ENCODE results near the gene SLC35F1.

The SLC35F1 gene

GRCh38 chr6:118123503-118124037, 216.5 kb downstream of the SLC35F1 start:
- WGBS, 2 donors (ENCODE audit: extremely low coverage in 2 of 2, insufficient read length in 2 of 2, insufficient replicate concordance in 1 of 2): no CpG with 5 or more reads among the region's 1 CpG
- Histone ChIP-seq H2AK5ac (ENCODE audit: low read depth, low read length) (no peak overlapping the region), H2BK15ac (ENCODE audit: low read length) (no peak overlapping the region), H3K9me3 (replicated peaks in 1 of 2; ENCODE audit: control insufficient read depth in 2 of 2, insufficient read depth in 1 of 2, low read depth in 1 of 2, low read length in 2 of 2) (peaks cover 0 to 2% of the 10 kb centered on the region in 2 donors), H2BK5ac (ENCODE audit: low read length) (no peak overlapping the region), H2AFZ (ENCODE audit: low read length) (no peak overlapping the region), H2BK120ac (ENCODE audit: low read depth, low read length) (no peak overlapping the region), H3K14ac (ENCODE audit: low read length) (no peak overlapping the region), H3K36me3 (replicated peaks in 1 of 2; ENCODE audit: control insufficient read depth in 2 of 2, insufficient read depth in 2 of 2, low read length in 2 of 2) (no peaks in the 10 kb centered on the region), H3K18ac (ENCODE audit: low read length) (no peak overlapping the region), H3K27ac (replicated peaks; ENCODE audit: low read length) (no peak overlapping the region), H3K4ac (ENCODE audit: low read length) (no peak overlapping the region), H3K9ac (ENCODE audit: low read depth, low read length, poor library complexity) (no peak overlapping the region), H3K4me2 (ENCODE audit: insufficient read depth, low read length, poor library complexity, severe bottlenecking) (no peak overlapping the region), H3K79me1 (ENCODE audit: low read depth, low read length) (no peaks in the 10 kb centered on the region), H4K91ac (ENCODE audit: low read depth, low read length, poor library complexity) (no peak overlapping the region), H4K8ac (ENCODE audit: low read depth, low read length) (no peak overlapping the region), H3K4me3 (ENCODE audit: low read length in 2 of 2) (no peak overlapping the region), H3K23ac (ENCODE audit: low read depth, low read length, poor library complexity) (no peak overlapping the region), H3K4me1 (ENCODE audit: control insufficient read depth in 2 of 2, insufficient read depth in 1 of 2, low read depth in 1 of 2, low read length in 2 of 2) (peaks cover 2 to 8% of the 10 kb centered on the region in 2 donors), H3K27me3 (ENCODE audit: control insufficient read depth in 3 of 3, insufficient read depth in 3 of 3, low read depth in 1 of 3, low read length in 3 of 3) (no peaks in the 10 kb centered on the region), H2BK12ac (ENCODE audit: low read length) (no peak overlapping the region)
- no peak for DNase-seq (ENCODE audit: low spot score)

- Histone ChIP-seq H3K14ac (ENCODE audit: low read length) (no peak overlapping the region), H3K79me1 (ENCODE audit: low read depth, low read length) (no peaks in the 10 kb centered on the region), H3K9ac (ENCODE audit: low read depth, low read length, poor library complexity) (no peak overlapping the region), H3K36me3 (replicated peaks in 1 of 2; ENCODE audit: control insufficient read depth in 2 of 2, insufficient read depth in 2 of 2, low read length in 2 of 2) (no peaks in the 10 kb centered on the region), H2BK12ac (ENCODE audit: low read length) (no peak overlapping the region), H3K18ac (ENCODE audit: low read length) (no peak overlapping the region), H2AFZ (ENCODE audit: low read length) (no peak overlapping the region), H3K9me3 (replicated peaks in 1 of 2; ENCODE audit: control insufficient read depth in 2 of 2, insufficient read depth in 1 of 2, low read depth in 1 of 2, low read length in 2 of 2) (peaks cover 0 to 4% of the 10 kb centered on the region in 2 donors), H2BK15ac (ENCODE audit: low read length) (no peak overlapping the region), H2BK5ac (ENCODE audit: low read length) (no peak overlapping the region), H2AK5ac (ENCODE audit: low read depth, low read length) (no peak overlapping the region), H4K91ac (ENCODE audit: low read depth, low read length, poor library complexity) (no peak overlapping the region), H3K4me3 (ENCODE audit: low read length in 2 of 2) (no peak overlapping the region), H3K23ac (ENCODE audit: low read depth, low read length, poor library complexity) (no peak overlapping the region), H3K4ac (ENCODE audit: low read length) (no peak overlapping the region), H3K27ac (replicated peaks; ENCODE audit: low read length) (no peak overlapping the region), H4K8ac (ENCODE audit: low read depth, low read length) (no peak overlapping the region), H2BK120ac (ENCODE audit: low read depth, low read length) (no peak overlapping the region), H3K4me1 (ENCODE audit: control insufficient read depth in 2 of 2, insufficient read depth in 1 of 2, low read depth in 1 of 2, low read length in 2 of 2) (peaks cover 2 to 8% of the 10 kb centered on the region in 2 donors), H3K4me2 (ENCODE audit: insufficient read depth, low read length, poor library complexity, severe bottlenecking) (no peak overlapping the region), H3K27me3 (ENCODE audit: control insufficient read depth in 3 of 3, insufficient read depth in 3 of 3, low read depth in 1 of 3, low read length in 3 of 3) (no peaks in the 10 kb centered on the region)
- DNase-seq (ENCODE audit: low spot score): no peak
- WGBS, 2 donors (ENCODE audit: extremely low coverage in 2 of 2, insufficient read length in 2 of 2, insufficient replicate concordance in 1 of 2): no CpG with 5 or more reads among the region's 2 CpGs
Measured at GRCh38 chr6:118124851-118125250, 217.8 kb downstream of the SLC35F1 start.

- no peak overlapping the region for H2AFZ ChIP-seq (ENCODE audit: low read length)
- no peak overlapping the region for H2BK120ac ChIP-seq (ENCODE audit: low read depth, low read length)
- H4K91ac ChIP-seq (ENCODE audit: low read depth, low read length, poor library complexity): no peak overlapping the region
- H3K79me1 ChIP-seq (ENCODE audit: low read depth, low read length): peaks cover 1% of the 10 kb centered on the region
- H2BK15ac ChIP-seq (ENCODE audit: low read length): no peak overlapping the region
- no peak overlapping the region for H3K27ac ChIP-seq (replicated peaks; ENCODE audit: low read length)
- H2BK12ac ChIP-seq (ENCODE audit: low read length): no peak overlapping the region
- H3K4me3 ChIP-seq (ENCODE audit: low read length in 2 of 2): no peak overlapping the region
- H3K4ac ChIP-seq (ENCODE audit: low read length): no peak overlapping the region
- peaks cover 0 to 4% of the 10 kb centered on the region in 2 donors for H3K9me3 ChIP-seq (replicated peaks in 1 of 2; ENCODE audit: control insufficient read depth in 2 of 2, insufficient read depth in 1 of 2, low read depth in 1 of 2, low read length in 2 of 2)
- H3K27me3 ChIP-seq (ENCODE audit: control insufficient read depth in 3 of 3, insufficient read depth in 3 of 3, low read depth in 1 of 3, low read length in 3 of 3): no peaks in the 10 kb centered on the region
- H3K36me3 ChIP-seq (replicated peaks in 1 of 2; ENCODE audit: control insufficient read depth in 2 of 2, insufficient read depth in 2 of 2, low read length in 2 of 2): no peaks in the 10 kb centered on the region
- H2BK5ac ChIP-seq (ENCODE audit: low read length): no peak overlapping the region
- DNase-seq (ENCODE audit: low spot score): no peak
- H4K8ac ChIP-seq (ENCODE audit: low read depth, low read length): no peak overlapping the region
- no peak overlapping the region for H3K23ac ChIP-seq (ENCODE audit: low read depth, low read length, poor library complexity)
- no peak overlapping the region for H3K18ac ChIP-seq (ENCODE audit: low read length)
- peaks cover 0 to 2% of the 10 kb centered on the region in 2 donors for H3K4me1 ChIP-seq (ENCODE audit: control insufficient read depth in 2 of 2, insufficient read depth in 1 of 2, low read depth in 1 of 2, low read length in 2 of 2)
- H3K14ac ChIP-seq (ENCODE audit: low read length): no peak overlapping the region
- no peak overlapping the region for H2AK5ac ChIP-seq (ENCODE audit: low read depth, low read length)
- H3K9ac ChIP-seq (ENCODE audit: low read depth, low read length, poor library complexity): no peak overlapping the region
- no peak overlapping the region for H3K4me2 ChIP-seq (ENCODE audit: insufficient read depth, low read length, poor library complexity, severe bottlenecking)
Measured at GRCh38 chr6:118128755-118129154, 221.7 kb downstream of the SLC35F1 start.

- H2AK5ac ChIP-seq (ENCODE audit: low read depth, low read length): no peak overlapping the region
- no peaks in the 10 kb centered on the region for H3K9me3 ChIP-seq (replicated peaks in 1 of 2; ENCODE audit: control insufficient read depth in 2 of 2, insufficient read depth in 1 of 2, low read depth in 1 of 2, low read length in 2 of 2)
- no peak overlapping the region for H4K91ac ChIP-seq (ENCODE audit: low read depth, low read length, poor library complexity)
- H3K23ac ChIP-seq (ENCODE audit: low read depth, low read length, poor library complexity): no peak overlapping the region
- no peak overlapping the region for H3K4me2 ChIP-seq (ENCODE audit: insufficient read depth, low read length, poor library complexity, severe bottlenecking)
- no peak overlapping the region for H3K4me3 ChIP-seq (ENCODE audit: low read length in 2 of 2)
- peaks cover 1% of the 10 kb centered on the region for H3K79me1 ChIP-seq (ENCODE audit: low read depth, low read length)
- no peak overlapping the region for H2BK5ac ChIP-seq (ENCODE audit: low read length)
- H2BK12ac ChIP-seq (ENCODE audit: low read length): no peak overlapping the region
- DNase-seq (ENCODE audit: low spot score): no peak
- no peak overlapping the region for H3K27ac ChIP-seq (replicated peaks; ENCODE audit: low read length)
- H3K4me1 ChIP-seq (ENCODE audit: control insufficient read depth in 2 of 2, insufficient read depth in 1 of 2, low read depth in 1 of 2, low read length in 2 of 2): peaks cover 0 to 14% of the 10 kb centered on the region in 2 donors
- WGBS, 2 donors (ENCODE audit: extremely low coverage in 2 of 2, insufficient read length in 2 of 2, insufficient replicate concordance in 1 of 2): no CpG with 5 or more reads among the region's 2 CpGs
- H4K8ac ChIP-seq (ENCODE audit: low read depth, low read length): no peak overlapping the region
- H3K14ac ChIP-seq (ENCODE audit: low read length): no peak overlapping the region
- H3K4ac ChIP-seq (ENCODE audit: low read length): no peak overlapping the region
- H3K36me3 ChIP-seq (replicated peaks in 1 of 2; ENCODE audit: control insufficient read depth in 2 of 2, insufficient read depth in 2 of 2, low read length in 2 of 2): no peaks in the 10 kb centered on the region
- no peak overlapping the region for H2BK15ac ChIP-seq (ENCODE audit: low read length)
- no peak overlapping the region for H3K9ac ChIP-seq (ENCODE audit: low read depth, low read length, poor library complexity)
- H2BK120ac ChIP-seq (ENCODE audit: low read depth, low read length): no peak overlapping the region
- no peaks in the 10 kb centered on the region for H3K27me3 ChIP-seq (ENCODE audit: control insufficient read depth in 3 of 3, insufficient read depth in 3 of 3, low read depth in 1 of 3, low read length in 3 of 3)
- H2AFZ ChIP-seq (ENCODE audit: low read length): no peak overlapping the region
- no peak overlapping the region for H3K18ac ChIP-seq (ENCODE audit: low read length)
Measured at GRCh38 chr6:118134206-118134605, 227.1 kb downstream of the SLC35F1 start.

All from neuronal stem cell (in vitro differentiated cells).